ENCODE measurements around the gene EHD4. TPM values are rescaled to one million over a fixed set of nuclear protein-coding genes. Genes with fewer than 3 reads are reported as not detected.

Gene EHD4
- total and polyA plus RNA-seq, 2 donors (not counting 1 experiment from before 2014, with no cell fraction given), result 19.3 to 22.0 TPM

GRCh38 chr15:42007386-42007785 is 35.0 kb upstream of the EHD4 start:
- no peak overlapping the region for H3K4me2 ChIP-seq (ENCODE audit: extremely low read depth, insufficient read depth, low read length)

GRCh38 chr15:42002333-42002732 is 30.0 kb upstream of the EHD4 start:
- no peak for DNase-seq (ENCODE audit: low read depth in 2 of 2)
- TF ChIP-seq EZH2 (IDR thresholded peaks at IDR 0.05; ENCODE audit: low read length, missing control alignments) (no peak), CTCF (conservative IDR thresholded peaks at IDR 0.05 in 1 of 2, IDR thresholded peaks at IDR 0.05 in 1 of 2; ENCODE audit: low read depth in 1 of 2, low read length in 2 of 2) (no peak)
- no peak overlapping the region for H3K4me3 ChIP-seq (replicated peaks in 1 of 4; ENCODE audit: control extremely low read depth in 1 of 4, insufficient read depth in 1 of 4, low read depth in 3 of 4, low read length in 4 of 4)
- no peaks in the 10 kb centered on the region for H4K20me1 ChIP-seq (ENCODE audit: control insufficient read depth, extremely low read depth, insufficient read depth, low read length)
- H3K4me2 ChIP-seq (ENCODE audit: extremely low read depth, insufficient read depth, low read length), result no peak overlapping the region
- H3K4me1 ChIP-seq (ENCODE audit: control insufficient read depth, extremely low read depth, insufficient read depth, low read length), result no peaks in the 10 kb centered on the region
- no peaks in the 10 kb centered on the region for H3K36me3 ChIP-seq (ENCODE audit: control insufficient read depth, insufficient read depth, low read length)
- H3K9ac ChIP-seq (ENCODE audit: insufficient read depth, low read length), result no peak overlapping the region
- no peaks in the 10 kb centered on the region for H3K79me2 ChIP-seq (ENCODE audit: control insufficient read depth, insufficient read depth, low read length)
- no peak overlapping the region for H2AFZ ChIP-seq (ENCODE audit: low read length)
- no peaks in the 10 kb centered on the region for H3K9me3 ChIP-seq (ENCODE audit: control insufficient read depth, insufficient read depth, low read depth, low read length)
- H3K27me3 ChIP-seq (ENCODE audit: control insufficient read depth, insufficient read depth, low read length), result peaks cover 34% of the 10 kb centered on the region
- no peak overlapping the region for H3K27ac ChIP-seq (ENCODE audit: insufficient read depth, low read length)

More at GRCh38 chr15:42007386-42007785, 35.0 kb upstream of the EHD4 start:
- TF ChIP-seq CTCF (conservative IDR thresholded peaks at IDR 0.05 in 1 of 2, IDR thresholded peaks at IDR 0.05 in 1 of 2; ENCODE audit: low read depth in 1 of 2, low read length in 2 of 2) (no peak), EZH2 (IDR thresholded peaks at IDR 0.05; ENCODE audit: low read length, missing control alignments) (no peak)
- Histone ChIP-seq H3K36me3 (ENCODE audit: control insufficient read depth, insufficient read depth, low read length) (no peaks in the 10 kb centered on the region), H4K20me1 (ENCODE audit: control insufficient read depth, extremely low read depth, insufficient read depth, low read length) (no peaks in the 10 kb centered on the region), H2AFZ (ENCODE audit: low read length) (no peak overlapping the region), H3K27me3 (ENCODE audit: control insufficient read depth, insufficient read depth, low read length) (peaks cover 31% of the 10 kb centered on the region), H3K9me3 (ENCODE audit: control insufficient read depth, insufficient read depth, low read depth, low read length) (no peaks in the 10 kb centered on the region), H3K79me2 (ENCODE audit: control insufficient read depth, insufficient read depth, low read length) (no peaks in the 10 kb centered on the region), H3K4me3 (replicated peaks in 1 of 4; ENCODE audit: control extremely low read depth in 1 of 4, insufficient read depth in 1 of 4, low read depth in 3 of 4, low read length in 4 of 4) (no peak overlapping the region), H3K4me1 (ENCODE audit: control insufficient read depth, extremely low read depth, insufficient read depth, low read length) (no peaks in the 10 kb centered on the region), H3K27ac (ENCODE audit: insufficient read depth, low read length) (no peak overlapping the region), H3K9ac (ENCODE audit: insufficient read depth, low read length) (no peak overlapping the region)
- DNase-seq (ENCODE audit: low read depth in 2 of 2), result no peak

- Histone ChIP-seq H3K9ac (ENCODE audit: insufficient read depth, low read length) (no peak overlapping the region), H3K79me2 (ENCODE audit: control insufficient read depth, insufficient read depth, low read length) (no peaks in the 10 kb centered on the region), H3K9me3 (ENCODE audit: control insufficient read depth, insufficient read depth, low read depth, low read length) (no peaks in the 10 kb centered on the region), H3K27ac (ENCODE audit: insufficient read depth, low read length) (no peak overlapping the region), H3K27me3 (ENCODE audit: control insufficient read depth, insufficient read depth, low read length) (peaks cover 30% of the 10 kb centered on the region), H3K4me3 (replicated peaks in 1 of 4; ENCODE audit: control extremely low read depth in 1 of 4, insufficient read depth in 1 of 4, low read depth in 3 of 4, low read length in 4 of 4) (no peak overlapping the region), H2AFZ (ENCODE audit: low read length) (no peak overlapping the region), H3K4me2 (ENCODE audit: extremely low read depth, insufficient read depth, low read length) (no peak overlapping the region), H3K36me3 (ENCODE audit: control insufficient read depth, insufficient read depth, low read length) (no peaks in the 10 kb centered on the region), H3K4me1 (ENCODE audit: control insufficient read depth, extremely low read depth, insufficient read depth, low read length) (no peaks in the 10 kb centered on the region), H4K20me1 (ENCODE audit: control insufficient read depth, extremely low read depth, insufficient read depth, low read length) (no peaks in the 10 kb centered on the region)
- DNase-seq (ENCODE audit: low read depth in 2 of 2), result no peak
- no peak for TF ChIP-seq EZH2 (IDR thresholded peaks at IDR 0.05; ENCODE audit: low read length, missing control alignments)
- TF ChIP-seq CTCF (conservative IDR thresholded peaks at IDR 0.05 in 1 of 2, IDR thresholded peaks at IDR 0.05 in 1 of 2; ENCODE audit: low read depth in 1 of 2, low read length in 2 of 2), result no peak
Observed at GRCh38 chr15:42001236-42001635, 28.9 kb upstream of the EHD4 start.

All from fibroblast of lung (primary cell).